Right lobe of liver (tissue), 6 donors: ENCODE results near the gene SDK1. TPM values are rescaled to one million over a fixed set of nuclear protein-coding genes. Genes with fewer than 3 reads are reported as not detected.

Experiments
- ATAC-seq, 4 donors: fragments of 200-7000 bp; cut with Tn5 transposase; one replicate each; pipeline ENCODE4 v1.9.1; 2020; ENCODE audit warnings: mild to moderate bottlenecking in 4 of 4, moderate library complexity in 4 of 4
- DNase-seq, 3 donors: peaks; one replicate each; pipeline ENCODE4 v3.0.0-alpha.2; 2020
- H3K27ac ChIP-seq, 3 donors: fragments of 200-600 bp; one replicate each; pipeline ENCODE4 v1.8.0; 2022
- H3K27me3 ChIP-seq, 2 donors: fragments of 200-600 bp; one replicate each; pipeline ENCODE4 v1.8.0; 2022
- H3K36me3 ChIP-seq, 4 donors: fragments of 200-600 bp; sonication (generic) in 1 of 4; one replicate each; pipeline versions ENCODE4 v1.5.1 to v1.8.0; 2017 to 2022; ENCODE audit warnings: control low read depth in 1 of 4
- H3K4me1 ChIP-seq, 4 donors: fragments of 200-600 bp; sonication (generic) in 1 of 4; one replicate each; pipeline versions ENCODE4 v1.5.1 to v1.8.0; 2017 to 2022; ENCODE audit warnings: control low read depth in 1 of 4
- H3K4me3 ChIP-seq, 3 donors: fragments of 200-600 bp; one replicate each; pipeline ENCODE4 v1.8.0; 2022
- H3K9me3 ChIP-seq, 4 donors: fragments of 200-600 bp; sonication (generic) in 1 of 4; one replicate each; pipeline versions ENCODE4 v1.5.1 to v1.8.0; 2017 to 2022; ENCODE audit warnings: control low read depth in 1 of 4
- POLR2A ChIP-seq: fragments of 450-650 bp; IDR thresholded peaks from one replicate; pipeline ENCODE4 v1.6.1; 2017; ENCODE audit warnings: antibody characterized with exemption, mild to moderate bottlenecking
- WGBS: methylation state at CpG from one replicate; pipeline ENCODE4 v1.1.6; 2018; ENCODE audit warnings: low coverage, low lambda C conversion rate; ENCODE audit not compliant: insufficient coverage; ENCODE audit errors: missing lambda C conversion rate; 5-methylcytosine and 5-hydroxymethylcytosine counted together
- intact Hi-C, 2 donors: fragments of 100-400 bp; cut with DNase I; formaldehyde crosslinking; loops; one replicate each; pipeline versions ENCODE4 v1.11.2 to v1.14.1; 2022
- total RNA-seq, 6 experiments: library from RNA; depleted of rRNA in 2 of 6; stranded (reverse); fragments of >200 nt in 2 of 6; fragmentation: NEBNext Ultra II Directional in 3 of 6; extraction: Animal tissue kit (Norgen Biotek cat#: 25700) in 3 of 6; gene quantifications; one replicate each; pipeline versions ENCODE4 v1.1.0 to v1.2.4, GENCODE V29; 2016 to 2023
- TF ChIP-seq, protein P1 (sequence below), 4 donors: fragments of 200-600 bp in 3 of 4; fragments of 450-650 bp in 1 of 4; IDR thresholded peaks; one replicate each; pipeline versions ENCODE4 v1.5.1 to v1.8.0; 2016 to 2022; ENCODE audit warnings: antibody characterized with exemption in 4 of 4, mild to moderate bottlenecking in 2 of 4
- donor health status: DM: no; HTN: yes; CAD: no.
- donor health status: DM: no; HTN: no; CAD: no.
- donor health status: DM: no; HTN: no; CAD: no.
- donor health status: DM: no; HTN: yes; CAD: no.
- donor health status: DM: no; HTN: yes; CAD: no.

SDK1 gene
- total RNA-seq, 6 experiments from 2014 or later, result 0.07 to 1.4 (median 0.65) TPM

DNA sequence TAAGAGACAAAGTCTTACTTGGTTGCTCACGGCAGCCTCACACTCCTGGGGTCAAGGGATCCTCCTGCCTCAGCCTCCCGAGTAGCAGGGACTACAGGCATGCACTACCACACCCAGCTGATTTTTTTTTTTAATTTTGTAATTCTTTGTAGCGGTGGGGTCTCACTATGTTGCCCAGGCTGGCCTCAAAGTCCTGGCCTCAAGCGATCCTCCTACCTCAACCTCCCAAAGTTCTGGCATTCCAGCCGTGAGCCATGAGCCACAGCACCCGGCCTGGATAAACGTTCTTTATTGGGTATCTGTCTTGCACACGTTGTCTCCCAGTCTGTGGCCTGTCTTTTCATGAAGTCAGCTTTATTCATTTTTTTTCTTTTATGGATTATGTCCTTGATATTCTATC lies 744.9 kb downstream of the SDK1 start:
- intact Hi-C loops, result no loop called here
- WGBS, result 84% methylated on average over 7 of the region's 8 CpGs

GRCh38 chr7:4048336-4048735 lies 747.3 kb downstream of the SDK1 start:
- no peak for ATAC-seq
- TF ChIP-seq, protein P1, sequence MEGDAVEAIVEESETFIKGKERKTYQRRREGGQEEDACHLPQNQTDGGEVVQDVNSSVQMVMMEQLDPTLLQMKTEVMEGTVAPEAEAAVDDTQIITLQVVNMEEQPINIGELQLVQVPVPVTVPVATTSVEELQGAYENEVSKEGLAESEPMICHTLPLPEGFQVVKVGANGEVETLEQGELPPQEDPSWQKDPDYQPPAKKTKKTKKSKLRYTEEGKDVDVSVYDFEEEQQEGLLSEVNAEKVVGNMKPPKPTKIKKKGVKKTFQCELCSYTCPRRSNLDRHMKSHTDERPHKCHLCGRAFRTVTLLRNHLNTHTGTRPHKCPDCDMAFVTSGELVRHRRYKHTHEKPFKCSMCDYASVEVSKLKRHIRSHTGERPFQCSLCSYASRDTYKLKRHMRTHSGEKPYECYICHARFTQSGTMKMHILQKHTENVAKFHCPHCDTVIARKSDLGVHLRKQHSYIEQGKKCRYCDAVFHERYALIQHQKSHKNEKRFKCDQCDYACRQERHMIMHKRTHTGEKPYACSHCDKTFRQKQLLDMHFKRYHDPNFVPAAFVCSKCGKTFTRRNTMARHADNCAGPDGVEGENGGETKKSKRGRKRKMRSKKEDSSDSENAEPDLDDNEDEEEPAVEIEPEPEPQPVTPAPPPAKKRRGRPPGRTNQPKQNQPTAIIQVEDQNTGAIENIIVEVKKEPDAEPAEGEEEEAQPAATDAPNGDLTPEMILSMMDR (IDR thresholded peaks at IDR 0.05), result no peak
- no peak for TF ChIP-seq POLR2A
- DNase-seq, result peak in 1 of 3 donors; percentile 10
- Histone ChIP-seq H3K27me3 (no peaks in the 10 kb centered on the region), H3K4me1 (no peaks in the 10 kb centered on the region), H3K36me3 (no peaks in the 10 kb centered on the region), H3K4me3 (no peak overlapping the region), H3K9me3 (no peaks in the 10 kb centered on the region), H3K27ac (no peak overlapping the region)
- intact Hi-C loops, result no loop called here
- 75% methylated on average over 12 of the region's 14 CpGs for WGBS

More for the DNA sequence above, 744.9 kb downstream of the SDK1 start:
- DNase-seq (no peak), ATAC-seq (no peak)
- H3K9me3 ChIP-seq, result no peaks in the 10 kb centered on the region
- H3K4me3 ChIP-seq, result no peak overlapping the region
- no peak overlapping the region for H3K27ac ChIP-seq
- TF ChIP-seq POLR2A, result no peak
- TF ChIP-seq, protein P1 (IDR thresholded peaks at IDR 0.05), result no peak
- no peaks in the 10 kb centered on the region for H3K4me1 ChIP-seq
- H3K36me3 ChIP-seq, result no peaks in the 10 kb centered on the region
- H3K27me3 ChIP-seq, result no peaks in the 10 kb centered on the region

DNA sequence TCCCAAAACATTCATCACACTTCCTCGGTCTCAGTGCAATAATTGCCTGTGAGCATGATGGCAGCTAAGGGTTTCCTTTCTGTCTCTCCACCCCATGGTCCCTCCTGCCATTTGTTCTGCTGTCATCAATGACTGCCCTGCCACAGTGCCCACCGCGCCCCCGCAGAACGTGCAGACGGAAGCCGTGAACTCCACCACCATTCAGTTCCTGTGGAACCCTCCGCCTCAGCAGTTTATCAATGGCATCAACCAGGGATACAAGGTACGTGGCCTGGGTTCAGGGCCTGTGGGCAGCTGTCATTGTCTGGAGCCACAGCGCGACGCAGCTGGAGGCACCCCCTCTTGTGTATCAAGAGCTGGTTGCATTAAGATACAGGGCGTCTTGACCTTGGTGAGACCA lies 748.1 kb downstream of the SDK1 start:
- H3K4me3 ChIP-seq, result no peak overlapping the region
- H3K9me3 ChIP-seq, result no peaks in the 10 kb centered on the region
- H3K27ac ChIP-seq, result no peak overlapping the region
- no peaks in the 10 kb centered on the region for H3K36me3 ChIP-seq
- intact Hi-C loops, result no loop called here
- H3K27me3 ChIP-seq, result no peaks in the 10 kb centered on the region
- DNase-seq, result peak in 1 of 3 donors; percentile 19
- 87% methylated on average over 3 of the region's 13 CpGs for WGBS
- TF ChIP-seq, protein P1 (IDR thresholded peaks at IDR 0.05), result no peak
- no peak for TF ChIP-seq POLR2A
- H3K4me1 ChIP-seq, result no peaks in the 10 kb centered on the region
- no peak for ATAC-seq

- Histone ChIP-seq H3K9me3 (no peaks in the 10 kb centered on the region), H3K4me1 (no peaks in the 10 kb centered on the region), H3K4me3 (no peak overlapping the region), H3K27me3 (no peaks in the 10 kb centered on the region), H3K27ac (no peak overlapping the region), H3K36me3 (no peaks in the 10 kb centered on the region)
- 56% methylated on average over 10 of the region's 11 CpGs for WGBS
- intact Hi-C loops, result no loop called here
- no peak for TF ChIP-seq POLR2A
- TF ChIP-seq, protein P1 (IDR thresholded peaks at IDR 0.05), result no peak
- DNase-seq (no peak), ATAC-seq (no peak)
Observed at GRCh38 chr7:4050126-4050660, 749.1 kb downstream of the SDK1 start.

DNA sequence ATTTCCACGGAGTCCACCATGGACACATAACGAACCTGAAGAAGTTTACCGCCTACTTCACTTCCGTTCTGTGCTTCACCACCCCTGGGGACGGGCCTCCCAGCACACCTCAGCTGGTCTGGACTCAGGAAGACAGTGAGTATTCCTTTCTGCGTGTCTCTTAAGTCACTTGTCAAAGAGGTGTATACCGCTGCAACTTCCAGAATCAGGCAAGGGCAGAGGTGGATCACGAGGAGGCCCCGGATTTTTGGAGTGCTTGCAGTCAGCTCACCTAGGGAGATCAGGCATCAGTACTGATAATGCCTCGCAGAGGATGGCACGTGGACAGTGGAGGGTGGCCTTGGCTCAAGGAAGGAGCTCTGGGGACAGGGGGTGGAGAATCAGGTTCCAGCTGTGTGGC lies 750.6 kb downstream of the SDK1 start:
- Histone ChIP-seq H3K4me3 (no peak overlapping the region), H3K4me1 (no peaks in the 10 kb centered on the region), H3K27ac (no peak overlapping the region), H3K9me3 (no peaks in the 10 kb centered on the region), H3K36me3 (no peaks in the 10 kb centered on the region), H3K27me3 (no peaks in the 10 kb centered on the region)
- intact Hi-C loops, result no loop called here
- 94% methylated on average over 8 of the region's 11 CpGs for WGBS
- ATAC-seq (peak in 1 of 4 donors; percentile 19), DNase-seq (peak in 1 of 3 donors; percentile 15)
- TF ChIP-seq POLR2A, result no peak
